B cell (primary cell): ENCODE data around the gene GSTA3. TPM values are rescaled to one million over a fixed set of nuclear protein-coding genes. Genes with fewer than 3 reads are reported as not detected.
"Not testable (repeated sequence)": the region's sequence is repeated elsewhere in the genome, so short reads cannot be mapped to it uniquely, and the experiment has no call there.

Experiments
- ATAC-seq: fragments of 200-7000 bp; cut with Tn5 transposase; one replicate; pipeline ENCODE4 v1.10.0; 2021; ENCODE audit warnings: low read depth, mild to moderate bottlenecking, moderate number of reproducible peaks, moderate library complexity
- CTCF ChIA-PET: fragments of 350-600 bp; sonication (Branson Sonifier 250); formaldehyde crosslinking; loops from one replicate; lab custom pipeline; 2021; ENCODE audit warnings: antibody characterized with exemption, inconsistent platforms; lab: Charles Lee
- POLR2A ChIA-PET: fragments of 350-600 bp; sonication (Branson Sonifier 250); formaldehyde crosslinking; loops from one replicate; lab custom pipeline; 2021; ENCODE audit warnings: antibody characterized with exemption; lab: Charles Lee
- DNase-seq: peaks from one replicate; pipeline ENCODE4 v3.0.0; 2013
- H2AFZ ChIP-seq: 2 replicates; pipeline ENCODE4 v1.6.1; 2012; ENCODE audit warnings: mild to moderate bottlenecking, low read depth, low read length; ENCODE audit not compliant: insufficient read depth, poor library complexity, severe bottlenecking
- H3K27ac ChIP-seq, 2 donors: 1 replicate in 1 of 2; 2 replicates in 1 of 2; pipeline ENCODE4 v1.5.1; 2012 to 2013; ENCODE audit warnings: low read length in 2 of 2, mild to moderate bottlenecking in 2 of 2, moderate library complexity in 1 of 2
- H3K27me3 ChIP-seq, 4 experiments: fragments of 200-600 bp in 1 of 4; sonication (generic) in 1 of 4; replicated peaks in 1 of 4; 1 replicate in 2 of 4; 2 replicates in 2 of 4; pipeline versions ENCODE4 v1.6.1 to v1.7.0; 2013 to 2016; ENCODE audit warnings: low read length in 3 of 4, mild to moderate bottlenecking in 2 of 4, mixed read lengths in 1 of 4, moderate library complexity in 1 of 4; ENCODE audit not compliant: insufficient read depth in 4 of 4, control insufficient read depth in 3 of 4; ENCODE audit errors: control extremely low read depth in 1 of 4
- H3K36me3 ChIP-seq, 2 experiments: replicated peaks in 1 of 2; 1 replicate in 1 of 2; 2 replicates in 1 of 2; pipeline versions ENCODE4 v1.6.1 to v1.7.1; 2013; ENCODE audit warnings: low read length in 1 of 2; ENCODE audit not compliant: insufficient read depth in 2 of 2, control insufficient read depth in 1 of 2; ENCODE audit errors: control extremely low read depth in 1 of 2, extremely low read depth in 1 of 2
- H3K4me1 ChIP-seq, 2 donors: fragments of 200-600 bp in 1 of 2; sonication (generic) in 1 of 2; 1 replicate in 1 of 2; 2 replicates in 1 of 2; pipeline versions ENCODE4 v1.5.1 to v1.6.1; 2013 to 2017; ENCODE audit warnings: low read length in 2 of 2; ENCODE audit not compliant: control insufficient read depth in 2 of 2, insufficient read depth in 2 of 2
- H3K4me2 ChIP-seq: replicated peaks from 2 replicates; pipeline ENCODE3; 2012; ENCODE audit warnings: mild to moderate bottlenecking, low read depth, low read length; ENCODE audit not compliant: poor library complexity, severe bottlenecking
- H3K4me3 ChIP-seq, 5 experiments: fragments of 200-600 bp in 1 of 5; sonication (generic) in 1 of 5; 1 replicate in 3 of 5; 2 replicates in 2 of 5; pipeline versions ENCODE4 v1.5.1 to v1.7.0; 2011 to 2016; ENCODE audit warnings: low read length in 4 of 5, mild to moderate bottlenecking in 4 of 5, low read depth in 2 of 5, control low read depth in 1 of 5, moderate library complexity in 1 of 5; ENCODE audit not compliant: insufficient read depth in 1 of 5; ENCODE audit errors: control extremely low read depth in 1 of 5, extremely low read depth in 1 of 5
- H3K79me2 ChIP-seq: fragments of 200-600 bp; sonication (generic); one replicate; pipeline ENCODE4 v1.6.0; 2016; ENCODE audit warnings: low read length; ENCODE audit not compliant: control insufficient read depth, insufficient read depth
- H3K9ac ChIP-seq: fragments of 200-600 bp; sonication (generic); 2 replicates; pipeline ENCODE4 v1.6.1; 2017; ENCODE audit warnings: mild to moderate bottlenecking, low read length, moderate library complexity
- H3K9me3 ChIP-seq, 3 donors: one replicate each; pipeline versions ENCODE4 v1.6.1 to v1.7.1; 2013; ENCODE audit warnings: low read length in 2 of 3; ENCODE audit not compliant: control insufficient read depth in 2 of 3, insufficient read depth in 1 of 3; ENCODE audit errors: control extremely low read depth in 1 of 3
- H4K20me1 ChIP-seq: 2 replicates; pipeline ENCODE4 v1.6.0; 2012; ENCODE audit warnings: mild to moderate bottlenecking, low read length; ENCODE audit not compliant: insufficient read depth, control insufficient read depth, poor library complexity, severe bottlenecking
- H3K27ac Mint-ChIP-seq: one replicate; pipeline ENCODE4 v1.8.0; 2021; ENCODE audit warnings: mixed read lengths
- H3K27me3 Mint-ChIP-seq: one replicate; pipeline ENCODE4 v1.8.0; 2021; ENCODE audit warnings: mixed read lengths
- H3K4me1 Mint-ChIP-seq: one replicate; pipeline ENCODE4 v1.8.0; 2021; ENCODE audit warnings: mixed read lengths
- H3K4me3 Mint-ChIP-seq: one replicate; pipeline ENCODE4 v1.8.0; 2021; ENCODE audit warnings: mixed read lengths
- H3K9me3 Mint-ChIP-seq: one replicate; pipeline ENCODE4 v1.8.0; 2022; ENCODE audit warnings: mixed read lengths; ENCODE audit not compliant: insufficient read depth
- CTCF ChIP-seq: fragments of 200-600 bp; IDR thresholded peaks from one replicate; pipeline ENCODE4 v1.8.0; 2022; ENCODE audit warnings: antibody characterized with exemption, mild to moderate bottlenecking
- EZH2 ChIP-seq: IDR thresholded peaks from 2 replicates; pipeline ENCODE4 v1.6.1; 2012; ENCODE audit warnings: borderline replicate concordance, low read depth, mild to moderate bottlenecking, moderate library complexity, low read length; ENCODE audit not compliant: insufficient read depth, poor library complexity, severe bottlenecking
- WGBS: methylation state at CpG from one replicate; pipeline ENCODE4 v1.1.5; 2013; ENCODE audit warnings: missing lambda C conversion rate; ENCODE audit not compliant: insufficient coverage; 5-methylcytosine and 5-hydroxymethylcytosine counted together
- intact Hi-C: fragments of 100-400 bp; cut with micrococcal nuclease; formaldehyde crosslinking; loops from one replicate; pipeline ENCODE4 v1.10.0; 2022
- polyA plus RNA-seq: library from polyadenylated mRNA; depleted of rRNA; stranded (reverse); fragments of >200 nt; gene quantifications from 2 replicates; pipeline ENCODE4 v1.2.3, GENCODE V29; 2012
- total RNA-seq, 2 donors: library from RNA; stranded (reverse); fragments of 120-200 nt in 1 of 2; gene quantifications; 1 replicate in 1 of 2; 2 replicates in 1 of 2; pipeline versions ENCODE4 v1.2.3 to v1.2.4, GENCODE V29; 2013 to 2022

GSTA3 gene
- total and polyA plus RNA-seq, 2 donors (not counting 1 experiment from before 2014, with no cell fraction given): not detected

GRCh38 chr6:52922161-52922560 lies 12.7 kb upstream of the GSTA3 start:
- Histone ChIP-seq H3K27me3 (no peaks in the 10 kb centered on the region), H3K9me3 (no peaks in the 10 kb centered on the region), H3K9ac (no peak overlapping the region), H3K4me1 (no peaks in the 10 kb centered on the region), H3K4me3 (no peak overlapping the region), H3K4me2 (no peak overlapping the region), H3K79me2 (no peaks in the 10 kb centered on the region), H3K36me3 (no peaks in the 10 kb centered on the region), H2AFZ (no peak overlapping the region), H3K27ac (no peak overlapping the region), H4K20me1 (no peaks in the 10 kb centered on the region)
- no peak overlapping the region for H3K4me3 Mint-ChIP-seq
- TF ChIP-seq EZH2: no peak
- intact Hi-C loops: no loop called here
- H3K27me3 Mint-ChIP-seq: peaks cover 10% of the 10 kb centered on the region
- DNase-seq (no peak), ATAC-seq (no peak)
- no peak overlapping the region for H3K27ac Mint-ChIP-seq
- H3K9me3 Mint-ChIP-seq: no peaks in the 10 kb centered on the region
- CTCF ChIA-PET: no interaction called here
- POLR2A ChIA-PET: no interaction called here
- WGBS: 97% methylated on average over 6 of the region's 10 CpGs
- no peaks in the 10 kb centered on the region for H3K4me1 Mint-ChIP-seq

- POLR2A ChIA-PET: no interaction called here
- no peaks in the 10 kb centered on the region for H3K9me3 Mint-ChIP-seq
- no peak for DNase-seq
Measured at GRCh38 chr6:52921743-52922142, 12.2 kb upstream of the GSTA3 start.

GRCh38 chr6:52919511-52919910 lies 10.0 kb upstream of the GSTA3 start:
- H3K4me1 ChIP-seq, H3K27ac Mint-ChIP-seq, H3K79me2 ChIP-seq, intact Hi-C loops, H3K4me1 Mint-ChIP-seq, CTCF ChIA-PET, POLR2A ChIA-PET, H3K4me3 Mint-ChIP-seq, H4K20me1 ChIP-seq, H3K4me2 ChIP-seq, H3K9me3 Mint-ChIP-seq, ATAC-seq, H3K9me3 ChIP-seq, H3K4me3 ChIP-seq, DNase-seq, H3K36me3 ChIP-seq, H2AFZ ChIP-seq, H3K27ac ChIP-seq, H3K9ac ChIP-seq, H3K27me3 ChIP-seq: not testable (repeated sequence)
- peaks cover 10% of the 10 kb centered on the region for H3K27me3 Mint-ChIP-seq
- no CpG with 5 or more reads among the region's 1 CpG for WGBS

More at GRCh38 chr6:52921743-52922142, 12.2 kb upstream of the GSTA3 start:
- no peak for ATAC-seq
- no peaks in the 10 kb centered on the region for H4K20me1 ChIP-seq
- no peaks in the 10 kb centered on the region for H3K79me2 ChIP-seq
- intact Hi-C loops: no loop called here
- no peak overlapping the region for H3K4me2 ChIP-seq
- H3K4me3 Mint-ChIP-seq: no peak overlapping the region
- CTCF ChIA-PET: no interaction called here
- H2AFZ ChIP-seq: no peak overlapping the region
- 100% methylated on average over 4 of the region's 6 CpGs for WGBS
- peaks cover 10% of the 10 kb centered on the region for H3K27me3 Mint-ChIP-seq
- no peaks in the 10 kb centered on the region for H3K9me3 ChIP-seq
- H3K27me3 ChIP-seq: no peaks in the 10 kb centered on the region
- no peaks in the 10 kb centered on the region for H3K36me3 ChIP-seq
- H3K27ac Mint-ChIP-seq: no peak overlapping the region
- H3K4me3 ChIP-seq: no peak overlapping the region
- no peak overlapping the region for H3K27ac ChIP-seq
- H3K4me1 Mint-ChIP-seq: no peaks in the 10 kb centered on the region
- no peaks in the 10 kb centered on the region for H3K4me1 ChIP-seq
- no peak for TF ChIP-seq EZH2
- no peak for TF ChIP-seq CTCF
- no peak overlapping the region for H3K9ac ChIP-seq
